ENCODE data around the gene TCL1A. TPM values are rescaled to one million over a fixed set of nuclear protein-coding genes. Genes with fewer than 3 reads are reported as not detected.
"Not testable (repeated sequence)": the region's sequence is repeated elsewhere in the genome, so short reads cannot be mapped to it uniquely, and the experiment has no call there.

TCL1A gene, protein sequence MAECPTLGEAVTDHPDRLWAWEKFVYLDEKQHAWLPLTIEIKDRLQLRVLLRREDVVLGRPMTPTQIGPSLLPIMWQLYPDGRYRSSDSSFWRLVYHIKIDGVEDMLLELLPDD
- total RNA-seq: not detected in 2 replicates

DNA sequence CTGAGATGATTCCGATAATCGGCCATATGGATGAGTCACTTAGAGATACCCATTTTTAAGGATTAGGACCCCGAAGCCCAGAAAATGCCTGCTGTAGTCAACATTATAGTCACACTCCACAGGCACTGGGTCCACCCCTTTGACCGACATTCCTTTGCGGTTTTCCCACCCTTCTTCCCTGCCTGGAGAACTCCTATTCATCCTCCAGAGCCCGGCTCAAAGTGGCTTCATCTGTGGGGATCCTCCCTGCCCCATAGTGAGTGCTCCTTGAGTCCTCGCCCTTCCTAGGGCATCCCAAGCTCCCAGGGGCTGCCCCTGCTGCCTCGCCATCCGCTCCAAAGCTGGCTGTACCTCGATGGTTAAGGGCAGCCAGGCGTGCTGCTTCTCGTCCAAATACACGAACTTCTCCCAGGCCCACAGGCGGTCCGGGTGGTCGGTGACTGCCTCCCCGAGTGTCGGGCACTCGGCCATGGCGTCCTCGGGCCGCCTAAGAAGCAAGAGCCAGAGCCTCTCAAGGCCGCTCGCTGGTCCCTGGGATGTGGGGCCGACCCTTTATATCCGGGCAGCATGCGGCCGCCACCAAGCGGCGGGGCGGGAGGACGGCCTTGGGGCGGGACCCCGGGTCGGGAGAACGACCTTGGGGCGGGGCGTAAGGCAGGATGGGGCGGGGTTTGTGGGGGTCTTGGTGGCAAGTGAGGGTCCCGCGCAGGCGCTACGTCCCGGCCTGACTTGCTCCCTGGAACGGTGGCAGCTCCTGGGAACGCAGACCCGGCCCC lies at the start of gene TCL1A:
TCL1A (minus strand) TSS at position 530 of the 776 bp plus-strand sequence; CDS start at position 471, 59 bp downstream.
- no peak for DNase-seq (ENCODE audit: low read depth, low spot score)

DNA sequence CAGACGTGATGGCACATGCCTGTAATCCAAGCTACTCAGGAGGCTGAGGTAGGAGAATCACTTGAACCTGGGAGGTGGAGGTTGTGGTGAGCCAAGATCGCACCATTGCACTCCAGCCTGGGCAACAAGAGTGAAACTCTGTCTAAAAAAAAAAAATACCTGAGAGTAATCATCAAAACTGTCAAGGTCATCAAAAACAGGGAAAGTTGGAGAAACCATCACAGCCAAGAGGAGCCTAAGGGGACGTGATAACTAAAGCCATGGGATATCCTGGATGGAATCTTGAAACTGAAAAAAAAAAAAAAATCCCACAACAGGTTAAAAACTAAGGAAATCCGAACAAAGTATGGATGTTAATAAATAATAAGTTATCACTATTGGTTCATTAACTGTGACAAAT lies 49.1 kb upstream of the TCL1A start:
- DNase-seq (ENCODE audit: low read depth, low spot score): not testable (repeated sequence)

DNA sequence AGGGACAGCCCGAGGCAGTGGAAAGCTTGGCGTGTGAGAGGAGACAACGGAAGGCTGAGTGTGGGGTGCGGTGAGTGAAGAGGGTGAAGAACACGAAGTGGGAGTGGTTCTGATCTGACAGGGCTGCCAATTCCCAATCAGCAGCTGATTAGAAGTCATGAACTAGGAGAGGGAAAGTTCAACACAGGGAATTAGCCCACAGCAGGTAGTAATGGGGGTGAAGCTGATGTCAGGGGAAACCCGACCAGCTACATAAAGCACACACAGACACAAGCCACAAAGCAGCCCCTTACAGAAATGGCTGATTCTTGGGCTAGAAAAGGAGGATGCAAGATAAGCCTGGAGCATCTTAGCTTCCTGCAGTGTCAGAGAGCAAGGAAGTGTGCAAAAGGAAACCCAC lies 47.5 kb upstream of the TCL1A start:
- no peak for DNase-seq (ENCODE audit: low read depth, low spot score)

DNA sequence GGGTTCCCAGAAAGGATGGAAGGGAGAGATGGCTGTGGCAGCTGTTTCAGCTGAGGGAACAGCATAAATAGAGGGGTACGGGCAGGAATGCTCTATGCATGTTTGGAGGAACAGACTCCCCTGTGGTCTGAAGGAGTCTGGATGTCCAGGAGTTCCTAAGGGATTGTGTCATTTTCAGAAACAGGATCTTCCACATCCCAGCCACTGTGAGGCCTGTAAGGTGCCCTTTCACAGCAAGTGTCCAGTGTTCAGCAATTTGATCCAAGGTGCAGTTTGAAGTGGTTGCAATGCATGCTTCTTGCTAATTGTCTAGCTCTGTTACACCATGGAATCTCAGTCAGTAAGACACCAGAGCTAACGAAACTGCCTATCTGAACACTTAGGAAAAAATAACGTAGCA lies 46.7 kb upstream of the TCL1A start:
- DNase-seq (ENCODE audit: low read depth, low spot score): no peak

DNA sequence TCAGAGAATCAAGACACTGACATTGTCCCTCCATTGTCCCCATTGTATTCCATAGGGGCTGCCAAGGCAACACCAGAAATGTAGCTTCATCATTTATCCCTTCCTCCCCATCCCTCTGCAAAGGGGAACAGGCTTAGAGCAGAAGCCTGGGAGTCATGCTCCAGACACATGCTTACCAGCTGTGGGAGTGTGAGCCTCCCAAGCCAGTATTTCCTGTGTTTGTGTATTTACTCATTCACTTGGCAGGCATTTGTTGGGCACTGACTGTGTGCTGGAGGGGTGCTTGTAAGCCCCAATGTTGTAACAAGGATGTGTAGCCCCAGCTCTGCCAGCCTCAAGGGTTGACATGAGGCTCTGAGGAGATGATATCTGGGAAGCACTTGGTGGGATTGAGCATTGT lies 46.0 kb upstream of the TCL1A start:
- DNase-seq (ENCODE audit: low read depth, low spot score): no peak

DNA sequence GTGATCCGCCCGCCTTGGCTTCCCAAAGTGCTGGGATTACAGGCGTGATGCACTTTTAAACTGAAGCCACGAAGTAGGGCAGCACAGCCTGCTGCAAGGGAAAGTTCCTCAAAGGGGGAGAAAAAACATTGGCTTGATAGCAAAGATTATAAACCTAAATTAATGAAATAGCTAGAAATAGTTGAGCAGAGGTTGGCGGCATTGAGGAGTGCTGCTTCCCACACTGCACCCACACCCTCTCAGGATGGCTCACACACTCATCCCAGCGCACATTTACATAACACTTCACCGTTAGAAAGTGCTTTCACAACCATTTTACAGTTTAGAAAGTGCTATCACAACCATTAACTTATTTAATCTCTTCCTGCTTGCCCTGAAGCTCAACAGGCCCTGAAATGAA lies 44.4 kb upstream of the TCL1A start:
- DNase-seq (ENCODE audit: low read depth, low spot score): no peak

DNA sequence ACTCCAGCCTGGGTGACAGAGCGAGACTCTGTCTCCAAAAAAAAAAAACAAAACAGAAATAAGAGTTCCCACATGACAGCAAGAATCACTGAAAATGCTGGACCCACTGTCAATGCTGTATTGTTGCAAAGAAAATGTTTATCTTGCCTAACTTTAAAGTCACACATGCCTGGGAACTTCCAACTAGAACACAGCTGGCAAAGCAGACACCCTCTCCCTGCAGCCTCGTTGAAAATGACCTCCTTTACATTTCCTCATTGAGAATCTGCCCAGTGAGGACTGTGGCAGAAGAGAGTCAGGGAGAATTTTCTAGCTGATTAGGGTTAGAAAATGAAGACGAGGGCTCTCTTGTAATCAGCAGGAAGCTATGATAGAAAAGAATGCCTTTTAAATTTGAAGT lies 42.8 kb upstream of the TCL1A start:
- DNase-seq (ENCODE audit: low read depth, low spot score): no peak

DNA sequence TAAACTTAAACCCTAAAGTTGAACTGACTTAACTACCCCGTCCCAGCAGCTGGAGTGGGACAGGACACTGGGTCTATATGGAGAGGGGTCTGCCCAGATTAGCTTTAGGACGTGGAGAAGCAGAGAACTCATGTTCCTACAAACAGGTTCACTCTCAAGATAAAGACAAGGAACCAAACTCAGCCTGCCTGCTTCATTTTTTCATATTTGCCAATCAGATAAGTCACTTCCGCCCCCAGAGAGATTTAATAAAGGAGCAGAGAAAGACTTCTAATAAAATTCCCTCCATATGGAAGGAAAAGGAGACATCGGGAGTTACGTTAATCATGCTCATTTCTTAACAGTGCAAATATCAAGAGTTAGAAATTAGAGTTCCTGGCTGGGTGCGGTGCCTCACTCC lies 42.2 kb upstream of the TCL1A start:
- no peak for DNase-seq (ENCODE audit: low read depth, low spot score)

DNA sequence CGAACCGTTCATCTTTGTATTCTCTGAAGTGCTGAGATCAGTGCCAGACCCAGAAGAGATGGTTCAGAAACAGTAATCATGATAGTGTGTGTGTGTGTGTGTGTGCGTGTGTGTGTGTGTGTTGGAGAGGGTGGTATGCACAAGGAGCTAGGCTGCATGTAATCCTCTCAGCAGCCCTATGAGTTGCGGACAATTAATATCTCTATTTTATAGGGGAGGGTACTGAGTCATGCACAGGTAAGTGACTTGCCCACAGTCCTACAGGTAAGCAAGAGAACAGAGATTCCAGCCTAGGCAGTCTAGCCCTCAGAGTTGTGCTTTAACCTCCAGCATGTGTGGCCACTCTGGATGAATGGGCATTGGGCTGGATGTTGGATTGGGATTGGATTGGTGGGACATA lies 27.9 kb upstream of the TCL1A start:
- no peak for DNase-seq (ENCODE audit: low read depth, low spot score)

DNA sequence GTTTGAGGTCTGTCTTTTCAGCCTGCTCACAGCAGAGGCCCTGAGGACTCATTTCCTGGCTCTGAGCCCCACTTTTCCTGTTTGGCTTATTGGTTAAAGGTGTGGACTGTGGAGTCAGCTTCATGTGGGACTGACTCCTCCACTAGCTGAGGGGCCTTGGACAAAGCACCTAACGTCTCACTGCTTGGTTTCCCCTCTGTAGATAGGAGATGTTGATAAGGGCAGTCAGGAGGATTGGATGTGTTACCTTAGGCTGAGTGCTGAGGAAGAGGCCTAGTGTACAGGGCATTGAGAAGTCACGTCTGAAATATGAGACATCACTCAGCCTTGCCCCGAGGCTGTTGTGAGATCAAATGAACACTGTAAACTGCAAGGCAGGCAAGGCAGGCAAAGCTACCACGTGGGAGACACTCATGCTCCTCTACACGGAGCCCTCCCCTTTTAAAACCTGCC lies 27.1 kb upstream of the TCL1A start:
- DNase-seq (ENCODE audit: low read depth, low spot score): no peak

DNA sequence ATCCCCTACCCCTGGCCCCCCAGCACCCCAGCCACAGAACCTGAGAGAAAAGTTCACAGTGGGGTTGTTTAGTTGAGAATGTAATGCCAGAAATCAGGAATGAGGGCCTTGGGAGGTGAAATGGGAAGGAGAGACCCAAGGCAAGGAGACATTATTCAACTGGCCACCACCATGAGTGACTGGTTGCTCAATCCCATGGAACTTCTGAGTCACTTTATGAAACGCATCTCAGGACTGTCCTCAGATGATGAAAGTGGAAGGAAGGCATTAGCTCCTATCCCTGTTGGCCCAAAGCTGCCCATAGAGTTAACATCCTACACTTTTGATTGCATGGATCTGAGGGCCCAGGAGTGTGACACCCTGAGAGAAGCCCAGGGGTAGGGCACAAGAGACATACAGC lies 25.4 kb upstream of the TCL1A start:
- DNase-seq (ENCODE audit: low read depth, low spot score): no peak

DNA sequence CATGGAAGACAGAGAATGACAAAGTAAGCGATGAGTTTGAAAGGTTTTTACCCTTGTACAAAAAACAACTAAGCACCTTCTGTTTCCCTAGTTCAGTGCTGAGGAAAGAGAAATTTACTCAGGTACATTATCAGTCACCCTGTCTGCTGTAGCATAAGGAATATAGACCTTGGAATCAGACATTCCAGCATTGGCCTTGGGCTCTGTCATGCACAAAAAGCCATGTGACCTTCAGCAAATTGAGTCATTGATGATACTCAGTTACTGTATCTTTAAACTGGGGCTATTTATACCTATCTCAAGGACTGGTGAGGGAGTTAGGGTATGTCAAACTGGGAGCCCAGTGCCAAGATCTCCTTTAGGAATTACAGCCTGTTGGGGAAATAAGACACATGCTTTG lies 19.3 kb upstream of the TCL1A start:
- DNase-seq (ENCODE audit: low read depth, low spot score): no peak

DNA sequence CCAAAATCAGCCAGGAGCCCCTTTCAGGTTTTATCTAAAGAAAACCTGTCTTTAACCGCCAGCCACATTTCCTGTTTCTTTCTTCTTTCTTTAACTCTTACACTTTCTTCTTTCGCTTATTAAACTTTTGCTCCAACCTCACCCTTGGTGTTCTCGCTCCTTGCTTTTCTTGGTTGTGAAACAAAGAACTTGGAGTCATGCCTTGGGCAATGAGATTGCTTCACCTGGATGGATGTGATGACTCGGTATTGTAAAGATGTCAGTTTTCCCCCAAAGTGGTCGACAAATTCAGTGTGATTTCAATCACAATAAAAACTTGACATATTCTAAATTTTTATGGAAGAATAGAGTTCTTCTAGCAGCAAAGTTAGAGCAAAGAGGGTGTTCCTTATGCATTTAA lies 16.2 kb upstream of the TCL1A start:
- no peak for DNase-seq (ENCODE audit: low read depth, low spot score)

DNA sequence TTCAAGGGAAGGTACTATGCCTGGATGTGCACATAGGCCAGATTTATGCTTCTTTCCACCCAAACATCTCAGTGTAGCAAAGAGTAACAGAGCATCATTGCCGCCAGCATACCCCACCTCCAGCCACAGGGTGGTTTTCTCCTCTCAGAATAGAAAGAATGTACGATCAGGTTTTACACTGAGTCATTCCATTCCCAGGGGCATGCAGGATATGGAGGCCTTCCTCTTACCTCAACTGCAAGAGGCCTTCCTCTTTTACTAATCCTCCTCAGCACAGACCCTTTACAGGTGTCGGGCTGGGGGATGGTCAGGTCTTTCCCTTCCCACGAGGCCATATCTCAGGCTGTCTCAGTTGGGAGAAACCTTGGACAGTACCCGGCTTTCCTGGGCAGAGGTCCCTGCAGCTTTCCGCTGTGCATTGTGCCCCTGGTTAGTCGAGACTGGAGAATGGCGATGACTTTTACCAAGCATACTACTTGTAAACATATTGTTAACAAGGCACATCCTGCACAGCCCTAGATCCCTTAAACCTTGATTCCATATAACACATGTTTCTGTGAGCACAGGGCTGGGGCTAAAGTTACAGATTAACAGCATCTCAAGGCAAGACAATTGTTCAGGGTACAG lies 15.6 kb upstream of the TCL1A start:
- DNase-seq (ENCODE audit: low read depth, low spot score): not testable (repeated sequence)

DNA sequence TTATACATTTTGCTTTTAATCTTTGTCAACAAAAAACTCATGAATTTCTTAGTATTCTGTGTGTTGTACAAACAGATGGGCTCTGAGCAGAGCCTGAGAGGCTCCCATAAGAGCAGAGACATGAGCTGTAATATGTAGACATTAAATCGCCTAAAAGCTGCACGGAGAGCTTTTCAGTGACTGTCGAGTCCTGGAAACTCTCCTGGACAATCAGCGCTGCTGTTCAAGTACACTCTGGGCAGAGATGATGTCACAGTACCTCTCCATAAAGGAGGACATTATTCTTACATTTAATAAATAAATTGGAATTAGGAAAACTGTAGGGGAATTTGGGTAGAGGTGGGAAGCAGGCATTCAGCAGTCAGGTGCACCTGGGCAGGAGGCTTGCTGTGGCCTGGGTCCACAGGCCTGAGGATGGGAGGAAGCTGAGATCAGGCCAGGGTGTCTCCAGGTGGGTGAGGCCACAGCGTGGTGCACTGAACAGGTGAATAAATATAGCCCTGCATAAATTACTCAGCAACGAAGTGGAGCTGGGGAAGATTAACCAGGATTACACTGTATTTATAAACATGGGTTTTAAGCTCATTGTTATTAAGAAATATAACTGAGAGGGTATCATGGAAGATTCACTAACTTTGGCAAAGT lies 13.3 kb upstream of the TCL1A start:
- DNase-seq (ENCODE audit: low read depth, low spot score): no peak

DNA sequence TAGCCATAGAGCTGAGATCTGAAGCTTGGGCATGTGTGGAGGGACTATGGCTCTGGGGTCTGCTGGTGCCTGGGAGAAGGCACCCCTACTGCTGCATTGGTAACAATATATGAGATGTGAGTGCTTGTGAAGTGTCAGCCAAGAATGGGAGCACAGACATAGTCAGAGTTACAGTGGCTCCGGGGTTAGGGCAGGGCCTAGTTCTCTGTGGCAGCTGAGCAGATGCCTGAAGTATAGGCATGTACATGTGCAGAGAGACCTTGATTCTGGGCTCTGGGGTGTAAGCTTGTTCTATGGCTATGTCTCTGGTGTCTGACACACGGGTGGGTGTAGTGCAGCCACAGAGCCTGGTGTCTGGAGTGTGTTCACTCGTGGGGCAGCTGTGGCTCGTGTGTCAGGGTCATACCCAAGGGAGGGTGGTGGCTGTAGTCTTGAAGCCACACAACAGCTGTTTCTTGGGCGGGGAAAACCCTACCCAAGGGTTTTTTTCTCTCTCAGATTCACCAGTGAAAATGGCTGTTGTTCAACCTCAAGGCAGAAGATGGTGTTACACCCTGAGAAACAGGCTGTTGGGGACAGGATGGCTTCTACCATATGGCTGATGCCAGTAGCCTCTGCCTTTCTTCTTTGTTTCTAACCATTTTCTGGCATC lies 11.9 kb upstream of the TCL1A start:
- no peak for DNase-seq (ENCODE audit: low read depth, low spot score)

DNA sequence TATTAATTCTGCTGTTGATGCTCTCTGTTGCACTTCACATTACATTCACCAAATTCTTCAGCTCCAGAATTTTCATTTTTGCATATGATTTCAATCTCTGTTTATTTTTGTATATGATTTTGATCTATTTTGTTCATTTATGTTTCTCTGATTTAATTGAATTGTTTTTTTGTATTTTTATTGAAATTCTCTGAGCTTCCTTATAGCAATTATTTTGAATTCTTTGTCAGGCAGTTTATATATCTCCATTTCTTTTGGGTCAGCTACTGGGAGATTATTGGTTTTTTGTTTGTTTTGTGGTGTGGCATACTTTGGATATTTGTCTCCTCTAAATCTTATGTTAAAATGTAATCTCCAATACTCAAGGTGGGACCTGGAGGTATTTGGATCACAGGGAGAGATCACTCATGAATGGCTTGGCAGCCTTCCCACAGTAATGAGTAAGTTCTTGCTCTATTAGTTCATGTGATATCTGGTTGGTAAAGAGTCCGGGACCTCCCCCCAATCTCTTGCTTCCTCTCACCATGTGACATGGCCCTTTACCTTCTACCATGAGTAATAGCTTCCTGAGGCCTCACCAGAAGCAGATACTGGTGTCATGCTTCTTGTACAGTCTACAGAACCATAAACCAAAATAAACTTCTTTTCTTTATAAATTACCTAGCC lies 8.7 kb upstream of the TCL1A start:
- DNase-seq (ENCODE audit: low read depth, low spot score): no peak

DNA sequence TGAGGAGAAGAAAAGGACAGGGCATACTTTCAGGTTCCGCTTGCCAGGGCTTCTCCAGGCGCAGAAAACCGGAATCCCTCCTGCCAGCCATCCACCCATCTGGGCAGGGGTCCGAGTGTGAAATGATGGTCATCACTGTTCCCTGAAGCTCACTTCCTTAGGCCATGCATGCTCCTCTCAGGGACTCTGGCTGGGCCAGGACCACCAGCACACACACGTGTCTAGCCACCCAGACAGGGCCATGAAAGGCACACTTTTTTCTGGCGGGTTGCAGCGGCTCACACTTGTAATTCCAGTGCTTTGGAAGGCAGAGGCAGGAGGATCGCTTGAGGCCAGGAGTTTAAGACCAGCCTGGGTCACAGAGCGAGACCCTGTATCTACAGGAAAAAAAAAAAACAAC lies 1.5 kb downstream of the TCL1A start:
- no peak for DNase-seq (ENCODE audit: low read depth, low spot score)

DNA sequence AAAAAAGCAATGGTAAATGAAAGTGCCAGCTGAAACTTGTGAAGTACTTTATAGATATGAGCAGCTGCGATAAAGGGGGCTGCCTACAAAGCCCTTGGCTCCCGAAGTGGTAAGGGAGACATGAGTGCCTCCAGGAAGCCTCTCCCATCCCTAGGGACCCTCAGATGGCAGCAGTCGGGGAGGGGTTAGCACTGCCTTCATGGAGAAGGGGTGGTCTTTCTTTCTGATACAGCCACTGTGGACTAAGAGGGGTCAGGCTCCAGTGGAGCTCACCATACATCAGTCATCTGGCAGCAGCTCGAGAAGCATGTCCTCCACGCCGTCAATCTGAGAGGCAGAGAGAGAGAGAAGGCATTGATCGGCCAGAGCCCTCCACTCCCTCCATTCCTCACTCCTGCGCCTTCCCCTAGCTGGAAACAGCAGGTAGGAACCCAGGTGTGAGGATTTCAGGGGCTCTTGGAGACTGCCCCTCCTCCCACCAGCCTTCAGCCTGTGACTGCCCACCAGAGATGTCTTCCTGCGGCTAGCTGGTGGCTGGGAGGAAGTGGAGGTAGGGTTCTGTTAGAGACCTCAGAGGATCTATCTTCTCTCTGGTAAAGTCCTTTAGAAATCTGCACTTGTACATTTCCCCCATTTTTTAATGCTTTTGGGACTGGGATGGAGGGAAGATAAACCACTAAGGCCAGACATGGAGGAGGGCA lies 2.3 kb downstream of the TCL1A start:
- DNase-seq (ENCODE audit: low read depth, low spot score): no peak

DNA sequence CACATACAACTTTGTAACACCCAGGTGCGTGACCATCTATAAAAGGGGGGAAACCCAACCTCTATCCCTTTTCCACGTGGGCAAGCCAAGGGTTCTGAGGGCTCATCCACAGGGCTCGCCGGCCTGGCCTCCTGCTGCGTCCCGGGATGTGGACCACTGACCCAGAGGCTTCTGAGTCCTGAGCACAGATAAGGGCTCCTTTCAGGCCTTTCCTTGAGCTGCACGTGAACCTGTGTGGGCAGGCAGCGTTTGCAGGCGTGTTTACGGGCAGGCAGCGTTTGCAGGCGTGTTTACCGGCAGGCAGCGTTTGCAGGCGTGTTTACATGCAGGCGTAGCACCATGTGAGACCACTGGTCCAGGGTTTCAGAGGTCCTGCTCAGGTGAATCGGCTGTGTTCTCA lies 3.8 kb downstream of the TCL1A start:
- no peak for DNase-seq (ENCODE audit: low read depth, low spot score)

DNA sequence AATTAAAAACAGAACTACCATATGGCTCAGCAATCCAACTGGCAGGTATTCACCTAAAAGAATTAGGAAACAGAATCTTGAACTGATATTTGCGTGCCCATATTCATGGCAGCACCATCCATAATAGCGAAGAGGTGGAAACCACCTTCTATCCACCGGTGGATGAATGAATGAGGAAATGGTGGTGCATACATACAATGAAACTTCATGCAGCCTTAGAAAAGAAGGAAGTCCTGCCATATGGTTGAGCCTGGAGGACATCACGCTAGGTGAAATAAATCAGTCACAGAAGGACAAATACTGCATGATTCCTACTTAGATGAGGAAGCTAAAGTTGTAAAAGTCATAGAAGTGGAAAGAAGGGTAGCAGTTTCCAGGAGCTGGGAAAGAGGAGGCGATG lies 6.6 kb downstream of the TCL1A start:
- no peak for DNase-seq (ENCODE audit: low read depth, low spot score)
